Ureter (tissue), 1 donor: ENCODE data around the gene ZNF219. TPM values are rescaled to one million over a fixed set of nuclear protein-coding genes. Genes with fewer than 3 reads are reported as not detected.

Experiments
- DNase-seq: peaks from one replicate; pipeline ENCODE4 v3.0.0-alpha.2; 2020; ENCODE audit warnings: low spot score
- total RNA-seq: library from RNA; stranded (reverse); gene quantifications from one replicate; pipeline ENCODE4 v1.2.4, GENCODE V29; 2023
- donor health status: DM: yes; HTN: yes; CAD: no.

ZNF219 gene
- total RNA-seq, 1 donor from 2014 or later: 47.2 TPM

GRCh38 chr14:21087294-21088091 lies 11.0 kb downstream of the ZNF219 start:
- no peak for DNase-seq

DNA sequence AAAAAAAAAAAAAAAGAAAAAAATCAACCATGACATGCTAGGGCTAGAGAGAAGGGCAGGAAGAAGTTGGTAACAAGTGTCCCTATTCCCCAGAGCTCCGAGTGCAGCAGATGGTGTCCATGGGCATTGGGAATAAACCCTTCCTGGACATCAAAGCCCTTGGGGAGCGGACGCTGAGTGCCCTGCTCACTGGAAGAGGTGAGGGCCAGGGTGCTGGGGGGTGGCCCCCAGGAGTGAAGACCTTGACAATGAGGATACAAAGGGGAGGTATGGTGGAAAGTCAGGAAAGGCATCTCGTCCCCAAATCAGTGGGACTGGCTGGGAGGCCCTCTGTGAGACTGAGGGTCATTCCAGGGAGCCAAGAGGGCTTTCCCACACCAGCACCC lies 11.6 kb downstream of the ZNF219 start:
- no peak for DNase-seq

GRCh38 chr14:21084998-21085853 lies 13.2 kb downstream of the ZNF219 start:
- DNase-seq: no peak

DNA sequence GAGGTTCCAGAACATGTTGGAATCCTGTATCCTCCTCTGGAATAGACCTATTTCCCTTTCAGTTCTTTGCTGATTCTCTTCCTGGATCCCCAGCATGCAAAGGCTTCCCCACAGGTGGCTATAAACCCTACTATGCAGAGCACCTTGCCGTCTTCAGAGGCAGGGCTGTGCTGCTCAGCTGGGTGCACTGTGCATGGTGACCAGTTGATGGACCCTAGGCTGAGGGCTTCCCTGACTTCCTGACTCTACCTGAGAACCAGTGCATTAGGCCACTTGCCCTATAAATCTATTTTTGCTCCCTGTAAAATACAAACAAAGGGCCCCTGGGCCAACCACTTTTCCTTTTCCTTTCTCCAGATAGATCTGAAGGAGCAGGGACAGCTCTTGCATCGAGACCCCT lies 14.1 kb downstream of the ZNF219 start:
- no peak for DNase-seq

DNA sequence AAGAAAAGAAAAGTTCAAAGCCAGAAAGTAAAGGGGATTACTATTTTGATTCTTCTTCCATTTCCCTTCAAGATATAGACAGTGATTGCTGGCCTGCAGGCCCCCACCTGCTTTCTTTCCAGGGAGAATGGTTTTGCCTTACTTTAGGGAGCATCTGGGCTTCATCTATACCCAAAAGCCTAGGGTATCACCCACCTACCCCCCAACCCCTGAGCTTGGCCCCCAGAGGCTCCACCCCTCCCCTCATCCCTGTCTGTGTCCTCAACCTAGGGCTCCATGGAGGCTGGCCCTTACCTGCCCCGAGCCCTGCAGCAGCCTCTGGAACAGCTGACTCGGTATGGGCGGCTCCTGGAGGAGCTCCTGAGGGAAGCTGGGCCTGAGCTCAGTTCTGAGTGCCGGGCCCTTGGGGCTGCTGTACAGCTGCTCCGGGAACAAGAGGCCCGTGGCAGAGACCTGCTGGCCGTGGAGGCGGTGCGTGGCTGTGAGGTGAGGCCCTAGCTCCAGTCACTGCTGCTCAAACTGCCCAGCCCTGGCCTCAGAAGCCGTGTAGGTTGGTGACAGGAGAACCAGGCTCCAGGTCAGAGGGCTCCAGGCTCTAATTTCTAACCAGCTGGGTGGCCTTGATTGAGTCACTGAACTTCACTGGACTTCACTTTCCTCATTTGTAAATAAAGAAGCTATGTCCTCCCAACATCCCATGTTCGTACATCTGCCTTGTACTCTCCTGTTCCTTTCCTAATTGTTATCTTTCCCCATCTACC lies 14.7 kb downstream of the ZNF219 start:
- no peak for DNase-seq

- DNase-seq: no peak
Measured at GRCh38 chr14:21081521-21082142, 16.8 kb downstream of the ZNF219 start.

DNA sequence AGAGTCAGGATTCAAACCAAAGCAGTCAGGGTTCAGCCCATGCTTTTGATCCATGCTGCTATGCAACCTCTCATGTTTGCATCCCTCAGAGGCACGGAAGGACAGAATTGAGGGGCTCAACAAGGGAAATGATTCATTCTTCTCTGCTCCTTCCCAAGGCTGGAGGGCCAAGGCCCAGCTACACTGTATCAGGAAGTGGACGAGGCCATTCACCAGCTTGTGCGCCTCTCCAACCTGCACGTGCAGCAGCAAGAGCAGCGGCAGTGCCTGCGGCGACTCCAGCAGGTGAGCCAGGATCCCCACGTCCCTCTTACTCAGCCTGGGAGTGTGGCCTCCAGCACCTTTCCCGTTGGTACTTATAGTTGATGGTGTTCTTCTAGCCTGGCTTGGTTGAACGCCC lies 19.7 kb downstream of the ZNF219 start:
- DNase-seq: no peak

DNA sequence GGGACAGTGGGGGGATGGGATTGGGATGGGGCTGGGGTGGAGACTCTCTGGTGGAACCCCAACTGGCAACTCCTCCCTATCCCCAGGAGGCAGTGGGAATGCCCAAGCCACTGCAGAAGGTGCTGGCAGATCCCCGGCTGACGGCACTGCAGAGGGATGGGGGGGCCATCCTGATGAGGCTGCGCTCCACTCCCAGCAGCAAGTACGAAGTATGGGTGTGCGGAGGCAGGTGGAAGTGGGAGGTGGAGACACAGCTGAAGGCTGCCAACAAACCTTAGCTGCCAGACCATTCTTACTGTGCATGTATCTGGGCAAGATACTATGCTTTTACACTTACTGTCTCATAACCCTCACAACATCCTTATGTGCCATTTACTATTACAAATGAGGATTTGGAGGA lies 20.2 kb downstream of the ZNF219 start:
- no peak for DNase-seq

GRCh38 chr14:21077672-21078071 lies 20.8 kb downstream of the ZNF219 start:
- no peak for DNase-seq

- no peak for DNase-seq
Measured at GRCh38 chr14:21075719-21076437, 22.6 kb downstream of the ZNF219 start.

DNA sequence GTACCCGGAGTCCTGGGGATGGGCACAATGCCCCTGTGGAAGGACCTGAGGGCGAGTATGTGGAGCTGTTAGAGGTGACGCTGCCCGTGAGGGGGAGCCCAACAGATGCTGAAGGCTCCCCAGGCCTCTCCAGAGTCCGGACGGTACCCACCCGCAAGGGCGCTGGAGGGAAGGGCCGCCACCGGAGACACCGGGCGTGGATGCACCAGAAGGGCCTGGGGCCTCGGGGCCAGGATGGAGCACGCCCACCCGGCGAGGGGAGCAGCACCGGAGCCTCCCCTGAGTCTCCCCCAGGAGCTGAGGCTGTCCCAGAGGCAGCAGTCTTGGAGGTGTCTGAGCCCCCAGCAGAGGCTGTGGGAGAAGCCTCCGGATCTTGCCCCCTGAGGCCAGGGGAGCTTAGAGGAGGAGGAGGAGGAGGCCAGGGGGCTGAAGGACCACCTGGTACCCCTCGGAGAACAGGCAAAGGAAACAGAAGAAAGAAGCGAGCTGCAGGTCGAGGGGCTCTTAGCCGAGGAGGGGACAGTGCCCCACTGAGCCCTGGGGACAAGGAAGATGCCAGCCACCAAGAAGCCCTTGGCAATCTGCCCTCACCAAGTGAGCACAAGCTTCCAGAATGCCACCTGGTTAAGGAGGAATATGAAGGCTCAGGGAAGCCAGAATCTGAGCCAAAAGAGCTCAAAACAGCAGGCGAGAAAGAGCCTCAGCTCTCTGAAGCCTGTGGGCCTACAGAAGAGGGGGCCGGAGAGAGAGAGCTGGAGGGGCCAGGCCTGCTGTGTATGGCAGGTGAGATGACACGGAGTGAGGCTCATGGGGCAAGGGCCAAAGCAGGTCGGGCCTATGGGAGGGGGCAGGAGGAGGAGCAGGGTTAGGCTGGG lies 23.8 kb downstream of the ZNF219 start:
- no peak for DNase-seq

- no peak for DNase-seq
Measured at GRCh38 chr14:21073921-21074320, 24.5 kb downstream of the ZNF219 start.

GRCh38 chr14:21072781-21073339 lies 25.6 kb downstream of the ZNF219 start:
- no peak for DNase-seq

GRCh38 chr14:21072031-21072473 lies 26.4 kb downstream of the ZNF219 start:
- DNase-seq: no peak

DNA sequence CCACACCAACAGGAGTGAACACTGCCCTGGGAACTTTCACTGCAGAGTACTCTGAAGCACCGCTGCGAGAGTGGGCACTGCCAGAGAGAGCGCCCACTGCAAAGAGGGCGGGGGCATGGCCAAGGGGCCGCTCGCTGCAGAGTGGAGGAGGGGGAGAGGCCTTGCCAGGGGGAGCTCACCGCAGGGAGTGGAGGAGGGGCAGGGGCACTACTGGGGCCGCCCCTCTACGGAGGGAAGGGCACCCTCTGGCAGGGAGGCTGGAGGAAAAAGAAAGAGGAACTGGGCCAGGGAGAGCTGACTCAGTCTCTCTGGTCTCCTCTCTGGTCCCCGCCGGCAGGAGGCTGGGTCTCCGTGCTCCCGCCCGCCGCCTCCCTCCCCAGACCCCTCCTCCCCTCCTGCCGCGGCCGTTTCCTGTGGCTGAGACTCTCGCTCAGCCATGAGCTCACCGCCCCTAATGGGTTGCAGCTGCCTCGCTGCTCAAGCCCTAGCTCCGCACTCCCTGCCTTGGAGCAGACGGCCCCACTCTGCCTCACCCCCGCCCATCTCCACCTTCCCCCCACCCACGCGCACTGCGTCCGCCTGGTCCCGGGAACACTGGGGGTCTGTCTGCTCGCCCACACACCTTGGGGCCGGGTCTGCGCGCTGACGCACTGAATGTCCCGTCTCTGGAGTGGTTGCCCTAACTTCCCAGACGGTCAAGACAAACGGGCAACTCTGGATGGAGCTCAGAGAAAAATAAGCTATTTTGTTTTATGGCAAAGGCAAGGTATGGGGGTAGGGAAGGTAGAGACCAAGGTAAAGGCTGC lies 27.0 kb downstream of the ZNF219 start:
- DNase-seq: peak; percentile 86

DNA sequence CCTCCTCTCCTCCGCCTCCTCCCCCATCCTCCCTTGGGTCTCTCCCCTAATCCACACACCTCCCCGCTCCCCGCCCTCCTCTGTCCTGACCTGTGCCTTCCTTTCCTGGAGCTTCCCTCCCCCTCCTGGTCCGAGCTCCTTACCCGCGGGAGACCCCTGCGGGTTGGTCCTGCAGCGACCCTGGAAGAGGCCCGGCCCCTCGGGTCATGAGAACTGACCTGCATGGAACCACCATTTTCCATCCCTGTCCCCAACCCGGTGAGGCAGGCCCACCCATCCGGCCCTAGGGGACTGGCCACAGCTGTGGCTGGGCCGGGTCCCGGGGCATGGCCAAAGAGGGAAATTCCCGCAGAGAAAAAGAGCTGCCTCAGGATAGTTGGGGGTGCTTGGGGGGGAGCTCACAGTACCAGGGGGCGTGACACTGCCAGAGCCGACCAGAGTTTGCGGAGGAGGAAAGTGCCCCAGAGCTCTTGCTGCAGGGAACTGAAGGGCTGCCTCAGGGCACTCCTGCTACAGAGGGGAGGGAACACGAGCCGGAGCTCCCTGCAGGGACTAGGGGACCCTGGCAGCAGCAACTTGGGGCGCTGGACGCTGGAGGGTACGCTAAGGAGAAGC lies 27.7 kb downstream of the ZNF219 start:
- peak; percentile 69 for DNase-seq

GRCh38 chr14:21070083-21070609 lies 28.3 kb downstream of the ZNF219 start, which contains the start of gene ARHGEF40:
ARHGEF40 (plus strand) TSS chr14:21070304; CDS start chr14:21070397, 93 bp downstream.
- DNase-seq: no peak
